SK-N-SH (cell line): Measurements from ENCODE around the gene LAMA4. TPM values are rescaled to one million over a fixed set of nuclear protein-coding genes. Genes with fewer than 3 reads are reported as not detected.

Experiments
- CTCF ChIA-PET: fragments of 300-600, 350-600 bp; formaldehyde crosslinking; extraction: SDS; loops from one replicate; lab custom pipeline; 2021; lab: Yijun Ruan, JAX
- POLR2A ChIA-PET: fragments of 350-600 bp; sonication (Branson Sonifier 250); formaldehyde crosslinking; extraction: SDS; loops from one replicate; lab custom pipeline; 2020; ENCODE audit warnings: antibody characterized with exemption, inconsistent platforms; lab: Yijun Ruan, JAX
- DNase-seq: peaks from one replicate; pipeline ENCODE4 v3.0.0; 2012
- H2AFZ ChIP-seq: fragments of 200-600 bp; sonication (generic); 2 replicates; pipeline ENCODE4 v1.8.1; 2016; ENCODE audit warnings: antibody characterized with exemption, mild to moderate bottlenecking, low read depth
- H3F3A ChIP-seq: fragments of 200-600 bp; sonication (generic); replicated peaks from 2 replicates; pipeline ENCODE3; 2016; ENCODE audit warnings: antibody characterized with exemption, mild to moderate bottlenecking; ENCODE audit not compliant: insufficient read depth
- H3K27ac ChIP-seq, 2 experiments: fragments of 200-500 bp in 1 of 2; fragments of 200-600 bp in 1 of 2; sonication (Bioruptor generic) in 1 of 2; sonication (generic), shearing (Covaris generic) in 1 of 2; 2 replicates each; pipeline versions ENCODE4 v1.5.1 to v1.6.1; 2014 to 2016; ENCODE audit warnings: low read depth in 2 of 2, inconsistent platforms in 1 of 2, low read length in 1 of 2, mild to moderate bottlenecking in 1 of 2, mixed read lengths in 1 of 2
- H3K27me3 ChIP-seq: fragments of 200-600 bp; sonication (generic), shearing (Covaris generic); 2 replicates; pipeline ENCODE4 v1.6.1; 2016; ENCODE audit warnings: mixed run types; ENCODE audit not compliant: insufficient read depth
- H3K36me3 ChIP-seq, 2 experiments: fragments of 200-500 bp in 1 of 2; fragments of 200-600 bp in 1 of 2; sonication (Bioruptor generic) in 1 of 2; sonication (generic) in 1 of 2; replicated peaks in 1 of 2; 2 replicates each; pipeline versions ENCODE3 to v1.5.1; 2014 to 2016; ENCODE audit warnings: low read length in 1 of 2, mild to moderate bottlenecking in 1 of 2; ENCODE audit not compliant: insufficient read depth in 2 of 2, control insufficient read depth in 1 of 2
- H3K4me1 ChIP-seq, 2 experiments: fragments of 200-500 bp in 1 of 2; fragments of 200-600 bp in 1 of 2; sonication (Bioruptor generic) in 1 of 2; sonication (generic), shearing (Covaris generic) in 1 of 2; 2 replicates each; pipeline versions ENCODE4 v1.5.1 to v1.6.1; 2014 to 2016; ENCODE audit warnings: low read depth in 1 of 2, low read length in 1 of 2, mixed run types in 1 of 2; ENCODE audit not compliant: insufficient read depth in 2 of 2, control insufficient read depth in 1 of 2
- H3K4me2 ChIP-seq: fragments of 200-600 bp; sonication (generic), shearing (Covaris generic); 2 replicates; pipeline ENCODE4 v1.6.1; 2017; ENCODE audit warnings: mixed run types
- H3K4me3 ChIP-seq, 2 experiments: fragments of 200-500 bp in 1 of 2; fragments of 200-600 bp in 1 of 2; sonication (Bioruptor generic) in 1 of 2; sonication (generic), shearing (Covaris generic) in 1 of 2; 2 replicates each; pipeline versions ENCODE4 v1.5.1 to v1.8.1; 2014 to 2016; ENCODE audit warnings: low read depth in 2 of 2, inconsistent platforms in 1 of 2, low read length in 1 of 2, mild to moderate bottlenecking in 1 of 2, mixed read lengths in 1 of 2, moderate library complexity in 1 of 2
- H3K79me2 ChIP-seq: fragments of 200-600 bp; sonication (generic); 2 replicates; pipeline ENCODE4 v1.8.1; 2017; ENCODE audit warnings: mild to moderate bottlenecking; ENCODE audit not compliant: insufficient read depth
- H3K9ac ChIP-seq: fragments of 200-600 bp; sonication (generic); 2 replicates; pipeline ENCODE4 v1.6.1; 2017; ENCODE audit warnings: mixed run types
- H3K9me2 ChIP-seq: fragments of 200-600 bp; sonication (generic); 2 replicates; pipeline ENCODE4 v1.6.1; 2017; ENCODE audit warnings: mixed run types
- H3K9me3 ChIP-seq: fragments of 200-600 bp; sonication (generic); 2 replicates; pipeline ENCODE4 v1.6.1; 2017; ENCODE audit warnings: mixed run types, mild to moderate bottlenecking, moderate library complexity
- H4K20me1 ChIP-seq: fragments of 200-600 bp; sonication (generic); 2 replicates; pipeline ENCODE4 v1.6.1; 2017; ENCODE audit warnings: mild to moderate bottlenecking, mixed run types; ENCODE audit not compliant: insufficient read depth
- CHD2 ChIP-seq: fragments of 150-350 bp; IDR thresholded peaks from 2 replicates; pipeline ENCODE4 v1.6.1; 2018; ENCODE audit warnings: low read length; ENCODE audit not compliant: partially characterized antibody
- ELF1 ChIP-seq: IDR thresholded peaks from 2 replicates; pipeline ENCODE4 v1.4.0; 2012
- EZH2phosphoT487 ChIP-seq: fragments of 200-600 bp; sonication (generic); IDR thresholded peaks from 2 replicates; pipeline ENCODE4 v1.6.1; 2017; ENCODE audit warnings: low read depth, mixed run types, mild to moderate bottlenecking, antibody characterized with exemption, moderate library complexity, borderline replicate concordance
- FOSL2 ChIP-seq: IDR thresholded peaks from 2 replicates; pipeline ENCODE4 v1.4.0; 2012; ENCODE audit warnings: low read depth, mild to moderate bottlenecking, moderate library complexity, borderline replicate concordance
- FOXJ3 ChIP-seq: sonication (generic); formaldehyde crosslinking; IDR thresholded peaks from 2 replicates; pipeline ENCODE4 v1.5.1; 2020; ENCODE audit warnings: mild to moderate bottlenecking, missing genetic modification reagents
- GATA2 ChIP-seq: sonication (generic); formaldehyde crosslinking; IDR thresholded peaks from 2 replicates; pipeline ENCODE4 v1.5.0; 2020; ENCODE audit warnings: mild to moderate bottlenecking, missing genetic modification reagents
- JUND ChIP-seq: IDR thresholded peaks from 2 replicates; pipeline ENCODE4 v1.4.0; 2012
- MEF2A ChIP-seq: IDR thresholded peaks from 2 replicates; pipeline ENCODE4 v1.4.0; 2012; ENCODE audit warnings: low read depth, borderline replicate concordance
- NRF1 ChIP-seq: IDR thresholded peaks from 2 replicates; pipeline ENCODE4 v1.6.1; 2012; ENCODE audit warnings: low read depth, mild to moderate bottlenecking, low read length
- POLR2AphosphoS5 ChIP-seq: IDR thresholded peaks from 2 replicates; pipeline ENCODE4 v1.6.1; 2012; ENCODE audit warnings: low read depth, low read length
- RCOR1 ChIP-seq: fragments of 150-350 bp; IDR thresholded peaks from 2 replicates; pipeline ENCODE4 v1.6.1; 2017; ENCODE audit warnings: antibody characterized with exemption, low read length
- RFX5 ChIP-seq: IDR thresholded peaks from 2 replicates; pipeline ENCODE4 v1.6.1; 2012; ENCODE audit warnings: mild to moderate bottlenecking, improper control_type of control experiment, low read length
- SMC3 ChIP-seq: IDR thresholded peaks from 2 replicates; pipeline ENCODE4 v1.6.1; 2012; ENCODE audit warnings: low read depth, low read length, improper control_type of control experiment
- TCF12 ChIP-seq: IDR thresholded peaks from 2 replicates; pipeline ENCODE4 v1.4.0; 2012
- TEAD4 ChIP-seq: IDR thresholded peaks from 2 replicates; pipeline ENCODE4 v1.4.0; 2012; ENCODE audit warnings: mild to moderate bottlenecking, borderline replicate concordance; ENCODE audit not compliant: insufficient read depth
- YY1 ChIP-seq: IDR thresholded peaks from 2 replicates; pipeline ENCODE4 v1.4.0; 2012; ENCODE audit warnings: low read depth, mild to moderate bottlenecking
- WGBS: methylation state at CpG from one replicate; pipeline ENCODE4 v1.1.6; 2017; ENCODE audit warnings: low lambda C conversion rate; 5-methylcytosine and 5-hydroxymethylcytosine counted together
- polyA plus RNA-seq, 3 experiments: library from polyadenylated mRNA; depleted of rRNA; stranded (reverse); fragments of >200 nt; gene quantifications; 2 replicates each; pipeline ENCODE4 v1.2.3, GENCODE V29; 2012
- TF ChIP-seq, protein P1 (sequence below): IDR thresholded peaks from 2 replicates; pipeline ENCODE4 v1.6.1; 2012; ENCODE audit warnings: mild to moderate bottlenecking, low read depth, low read length, moderate library complexity
- TF ChIP-seq, protein P2 (sequence below): fragments of 150-350 bp; IDR thresholded peaks from 2 replicates; pipeline ENCODE4 v1.6.1; 2017; ENCODE audit warnings: antibody characterized with exemption, low read length, low read depth, borderline replicate concordance
- TF ChIP-seq, protein P3 (sequence below): IDR thresholded peaks from 2 replicates; pipeline ENCODE4 v1.4.0; 2012; ENCODE audit warnings: low read depth, borderline replicate concordance
- TF ChIP-seq, protein P4 (sequence below): IDR thresholded peaks from 2 replicates; pipeline ENCODE4 v1.4.0; 2012; ENCODE audit warnings: low read depth

LAMA4 gene
- polyA plus RNA-seq, 1 of the 3 experiments (the other 2 are of a cell fraction) = 9.4 TPM

DNA sequence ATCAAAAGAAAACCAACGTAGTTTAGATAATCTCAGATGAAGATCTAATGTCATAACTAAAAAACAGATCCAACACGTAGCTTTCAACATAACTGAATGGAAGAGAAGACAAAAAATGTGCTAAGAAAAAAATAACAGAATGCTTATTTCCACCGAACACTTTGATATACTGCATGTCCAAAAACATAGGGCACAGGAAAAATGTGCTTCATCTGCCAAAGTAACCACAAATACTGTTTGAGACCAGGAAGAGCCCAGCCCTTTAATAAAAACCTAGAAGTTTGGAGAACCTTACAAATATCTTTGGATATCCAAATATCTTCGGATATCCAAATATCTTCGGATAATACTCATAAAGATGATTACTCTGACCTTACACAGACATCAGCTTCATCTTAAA, 19.8 kb downstream of the LAMA4 start:
- ChIA-PET POLR2A (no interaction called here), CTCF (interaction anchor here (0.6 to 3.7 kb wide), 5 partner anchors 11 to 123 kb away, joined by 3 to 13 read pairs (median 3); no protein-coding TSS in a partner anchor)
- no peaks in the 10 kb centered on the region for H3K27me3 ChIP-seq
- no peaks in the 10 kb centered on the region for H3K79me2 ChIP-seq
- DNase-seq = no peak
- 0 out of 2 replicates have a peak overlapping the region, but pooled peaks have one; percentile 7 for H2AFZ ChIP-seq
- no peaks in the 10 kb centered on the region for H3K36me3 ChIP-seq
- H3K4me3 ChIP-seq = no peak overlapping the region
- no peaks in the 10 kb centered on the region for H3K9me3 ChIP-seq
- no peaks in the 10 kb centered on the region for H4K20me1 ChIP-seq
- H3F3A ChIP-seq = peaks cover 18% of the 10 kb centered on the region
- TF ChIP-seq ELF1 = no peak
- TF ChIP-seq, protein P1, sequence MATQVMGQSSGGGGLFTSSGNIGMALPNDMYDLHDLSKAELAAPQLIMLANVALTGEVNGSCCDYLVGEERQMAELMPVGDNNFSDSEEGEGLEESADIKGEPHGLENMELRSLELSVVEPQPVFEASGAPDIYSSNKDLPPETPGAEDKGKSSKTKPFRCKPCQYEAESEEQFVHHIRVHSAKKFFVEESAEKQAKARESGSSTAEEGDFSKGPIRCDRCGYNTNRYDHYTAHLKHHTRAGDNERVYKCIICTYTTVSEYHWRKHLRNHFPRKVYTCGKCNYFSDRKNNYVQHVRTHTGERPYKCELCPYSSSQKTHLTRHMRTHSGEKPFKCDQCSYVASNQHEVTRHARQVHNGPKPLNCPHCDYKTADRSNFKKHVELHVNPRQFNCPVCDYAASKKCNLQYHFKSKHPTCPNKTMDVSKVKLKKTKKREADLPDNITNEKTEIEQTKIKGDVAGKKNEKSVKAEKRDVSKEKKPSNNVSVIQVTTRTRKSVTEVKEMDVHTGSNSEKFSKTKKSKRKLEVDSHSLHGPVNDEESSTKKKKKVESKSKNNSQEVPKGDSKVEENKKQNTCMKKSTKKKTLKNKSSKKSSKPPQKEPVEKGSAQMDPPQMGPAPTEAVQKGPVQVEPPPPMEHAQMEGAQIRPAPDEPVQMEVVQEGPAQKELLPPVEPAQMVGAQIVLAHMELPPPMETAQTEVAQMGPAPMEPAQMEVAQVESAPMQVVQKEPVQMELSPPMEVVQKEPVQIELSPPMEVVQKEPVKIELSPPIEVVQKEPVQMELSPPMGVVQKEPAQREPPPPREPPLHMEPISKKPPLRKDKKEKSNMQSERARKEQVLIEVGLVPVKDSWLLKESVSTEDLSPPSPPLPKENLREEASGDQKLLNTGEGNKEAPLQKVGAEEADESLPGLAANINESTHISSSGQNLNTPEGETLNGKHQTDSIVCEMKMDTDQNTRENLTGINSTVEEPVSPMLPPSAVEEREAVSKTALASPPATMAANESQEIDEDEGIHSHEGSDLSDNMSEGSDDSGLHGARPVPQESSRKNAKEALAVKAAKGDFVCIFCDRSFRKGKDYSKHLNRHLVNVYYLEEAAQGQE = no peak
- TF ChIP-seq, protein P2, sequence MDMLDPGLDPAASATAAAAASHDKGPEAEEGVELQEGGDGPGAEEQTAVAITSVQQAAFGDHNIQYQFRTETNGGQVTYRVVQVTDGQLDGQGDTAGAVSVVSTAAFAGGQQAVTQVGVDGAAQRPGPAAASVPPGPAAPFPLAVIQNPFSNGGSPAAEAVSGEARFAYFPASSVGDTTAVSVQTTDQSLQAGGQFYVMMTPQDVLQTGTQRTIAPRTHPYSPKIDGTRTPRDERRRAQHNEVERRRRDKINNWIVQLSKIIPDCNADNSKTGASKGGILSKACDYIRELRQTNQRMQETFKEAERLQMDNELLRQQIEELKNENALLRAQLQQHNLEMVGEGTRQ = no peak
- no peak for TF ChIP-seq TCF12
- TF ChIP-seq CHD2 = no peak
- TF ChIP-seq MEF2A = no peak
- TF ChIP-seq POLR2AphosphoS5 = no peak
- no peak for TF ChIP-seq TEAD4
- no peak for TF ChIP-seq SMC3
- TF ChIP-seq, protein P3, sequence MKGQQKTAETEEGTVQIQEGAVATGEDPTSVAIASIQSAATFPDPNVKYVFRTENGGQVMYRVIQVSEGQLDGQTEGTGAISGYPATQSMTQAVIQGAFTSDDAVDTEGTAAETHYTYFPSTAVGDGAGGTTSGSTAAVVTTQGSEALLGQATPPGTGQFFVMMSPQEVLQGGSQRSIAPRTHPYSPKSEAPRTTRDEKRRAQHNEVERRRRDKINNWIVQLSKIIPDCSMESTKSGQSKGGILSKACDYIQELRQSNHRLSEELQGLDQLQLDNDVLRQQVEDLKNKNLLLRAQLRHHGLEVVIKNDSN = no peak
- TF ChIP-seq, protein P4, sequence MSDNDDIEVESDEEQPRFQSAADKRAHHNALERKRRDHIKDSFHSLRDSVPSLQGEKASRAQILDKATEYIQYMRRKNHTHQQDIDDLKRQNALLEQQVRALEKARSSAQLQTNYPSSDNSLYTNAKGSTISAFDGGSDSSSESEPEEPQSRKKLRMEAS = no peak
- TF ChIP-seq RFX5 = no peak
- TF ChIP-seq NRF1 = no peak
- no peak for TF ChIP-seq JUND
- TF ChIP-seq GATA2 (CRISPR knock-in tag) = no peak
- no peak for TF ChIP-seq YY1
- no peak for TF ChIP-seq EZH2phosphoT487
- no peak for TF ChIP-seq RCOR1
- no peak for TF ChIP-seq FOXJ3 (CRISPR knock-in tag)
- TF ChIP-seq FOSL2 = no peak
- no peaks in the 10 kb centered on the region for H3K9me2 ChIP-seq
- 61% methylated on average over 5 of the region's 5 CpGs for WGBS
- H3K27ac ChIP-seq = peak overlapping the region; percentile 92 to 97; a peak in 3 of 4 replicates
- H3K4me1 ChIP-seq = peaks cover 23 to 48% of the 10 kb centered on the region in 2 experiments
- no peak overlapping the region for H3K9ac ChIP-seq
- no peak overlapping the region for H3K4me2 ChIP-seq
